GM12873 (cell line): ENCODE measurements around the gene ERCC3.

ENCODE experiments used
- TF ChIP-seq, protein P1 (sequence below): IDR thresholded peaks from 2 replicates; pipeline ENCODE4 v1.5.1; 2012; ENCODE audit warnings: low read depth, mild to moderate bottlenecking, moderate library complexity, low read length, control low read depth; ENCODE audit not compliant: insufficient read depth; ENCODE audit errors: missing control alignments

The ERCC3 gene

DNA sequence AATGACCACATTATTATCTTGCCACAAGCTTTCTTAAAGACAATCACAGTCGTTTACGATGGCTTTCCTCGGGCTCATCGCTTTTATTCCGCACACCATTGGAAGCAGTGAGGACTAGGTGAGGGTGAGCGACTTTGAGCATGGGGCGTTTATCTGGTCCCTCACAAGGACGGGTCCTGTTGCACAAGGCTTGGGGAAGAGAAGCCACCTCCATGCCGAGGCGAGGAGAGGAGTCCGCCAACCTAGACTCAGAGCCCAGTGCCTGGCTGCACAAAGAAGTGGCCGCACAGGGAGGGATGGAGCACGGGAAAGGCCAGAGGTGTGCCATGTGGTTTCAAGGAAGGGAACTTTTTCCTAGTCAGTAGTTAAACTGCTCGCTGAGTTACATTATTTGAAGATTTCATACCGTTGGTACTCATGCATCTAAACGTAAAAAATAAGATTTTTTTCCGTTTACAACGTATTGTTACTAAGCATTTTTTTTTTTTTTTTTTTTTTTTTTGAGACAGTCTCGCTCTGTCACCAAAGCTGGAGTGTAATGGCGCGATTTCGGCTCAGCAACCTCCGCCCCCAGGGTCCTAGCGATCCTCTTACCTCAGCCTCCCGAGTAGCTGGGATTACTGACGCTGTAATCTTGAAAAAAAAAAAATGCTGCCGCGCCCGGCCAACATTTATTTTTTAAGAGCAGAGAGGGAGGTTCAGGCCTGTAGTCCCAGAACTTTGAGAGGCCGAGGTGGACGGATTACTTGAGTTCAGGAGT, 73.0 kb downstream of the ERCC3 start:
- TF ChIP-seq, protein P1, sequence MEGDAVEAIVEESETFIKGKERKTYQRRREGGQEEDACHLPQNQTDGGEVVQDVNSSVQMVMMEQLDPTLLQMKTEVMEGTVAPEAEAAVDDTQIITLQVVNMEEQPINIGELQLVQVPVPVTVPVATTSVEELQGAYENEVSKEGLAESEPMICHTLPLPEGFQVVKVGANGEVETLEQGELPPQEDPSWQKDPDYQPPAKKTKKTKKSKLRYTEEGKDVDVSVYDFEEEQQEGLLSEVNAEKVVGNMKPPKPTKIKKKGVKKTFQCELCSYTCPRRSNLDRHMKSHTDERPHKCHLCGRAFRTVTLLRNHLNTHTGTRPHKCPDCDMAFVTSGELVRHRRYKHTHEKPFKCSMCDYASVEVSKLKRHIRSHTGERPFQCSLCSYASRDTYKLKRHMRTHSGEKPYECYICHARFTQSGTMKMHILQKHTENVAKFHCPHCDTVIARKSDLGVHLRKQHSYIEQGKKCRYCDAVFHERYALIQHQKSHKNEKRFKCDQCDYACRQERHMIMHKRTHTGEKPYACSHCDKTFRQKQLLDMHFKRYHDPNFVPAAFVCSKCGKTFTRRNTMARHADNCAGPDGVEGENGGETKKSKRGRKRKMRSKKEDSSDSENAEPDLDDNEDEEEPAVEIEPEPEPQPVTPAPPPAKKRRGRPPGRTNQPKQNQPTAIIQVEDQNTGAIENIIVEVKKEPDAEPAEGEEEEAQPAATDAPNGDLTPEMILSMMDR = no peak

DNA sequence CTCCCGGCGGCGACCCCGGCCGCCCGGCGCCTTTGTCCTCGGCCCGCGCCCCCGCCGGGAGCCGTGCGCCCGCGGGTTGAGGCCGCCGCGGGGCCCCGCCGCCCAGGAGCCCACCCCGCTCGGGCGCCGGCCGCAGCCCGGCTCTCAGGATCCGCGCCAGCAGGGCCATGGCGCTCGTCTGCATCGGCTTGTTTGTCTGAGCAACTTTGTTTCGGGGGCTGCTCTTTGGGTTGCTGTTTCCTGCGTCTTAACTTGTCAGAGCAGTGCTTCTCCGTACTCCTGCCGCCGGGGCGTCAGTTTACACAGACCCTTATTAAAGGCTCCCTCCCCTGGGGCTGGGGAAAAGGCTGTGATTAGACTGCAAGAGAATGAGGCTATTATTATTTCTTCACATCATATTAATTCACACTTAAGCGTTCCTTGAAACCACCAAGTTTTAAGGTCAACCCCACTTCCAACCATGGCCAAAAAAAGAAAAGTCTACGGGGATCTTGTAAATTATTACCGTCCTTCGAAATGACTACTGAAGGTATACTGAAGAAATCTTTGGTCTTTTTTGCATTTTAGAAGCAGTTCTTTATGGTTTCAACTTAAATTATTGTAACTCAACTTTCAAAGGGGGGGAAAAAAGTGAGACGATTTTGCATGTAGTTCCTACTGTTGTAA, 73.7 kb downstream of the ERCC3 start, which contains the start of gene CYP27C1:
Gene CYP27C1, minus strand, starts transcription at position 198 of the 666 bp plus-strand sequence. Its CDS starts 29 bp downstream, at position 169.
- TF ChIP-seq, protein P1 = no peak

DNA sequence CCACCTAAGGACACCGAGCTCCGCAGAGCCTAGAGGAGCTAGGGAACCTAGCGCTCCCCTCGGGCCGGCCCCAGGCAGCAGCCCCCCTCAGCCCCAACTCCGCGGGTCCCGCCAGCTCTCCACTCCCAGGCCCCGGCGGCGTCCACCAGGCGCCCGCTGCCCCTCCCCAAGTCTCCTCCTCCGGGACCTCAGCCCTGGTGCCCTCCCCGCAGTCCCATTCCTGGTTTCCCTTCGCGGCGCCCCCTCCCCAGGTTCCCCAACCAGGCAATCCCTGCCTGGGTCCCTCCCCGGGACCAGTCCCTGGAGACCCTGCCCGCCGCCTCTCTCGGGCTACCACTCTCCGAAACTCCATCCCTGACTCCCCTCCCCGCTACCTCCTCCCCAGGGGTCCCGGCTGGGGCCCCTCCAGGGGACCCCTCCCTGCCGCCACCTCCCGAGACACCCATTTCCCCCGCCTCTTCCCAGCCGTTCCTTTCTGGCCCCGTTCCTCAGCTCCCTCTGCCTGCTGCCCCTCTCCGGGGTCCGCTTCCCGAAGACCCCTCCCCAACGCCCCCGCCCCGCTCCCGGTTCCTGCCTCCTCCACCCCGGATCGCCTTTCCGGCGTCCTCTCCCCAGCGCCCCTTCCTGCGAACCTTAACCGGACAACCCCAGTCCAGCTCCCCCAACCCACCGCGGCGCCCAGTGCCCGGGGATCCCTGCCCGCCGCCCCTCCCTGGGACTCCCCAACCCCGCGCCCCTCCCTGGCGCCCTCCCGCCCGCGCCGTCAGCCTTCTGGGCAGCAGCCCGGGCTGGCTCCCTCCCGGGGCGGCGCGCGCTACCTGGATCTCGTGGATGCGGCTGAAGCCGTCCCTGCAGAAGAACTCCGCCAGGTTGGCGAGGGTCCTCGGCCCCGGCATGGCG, 74.5 kb downstream of the ERCC3 start:
- TF ChIP-seq, protein P1 = no peak

DNA sequence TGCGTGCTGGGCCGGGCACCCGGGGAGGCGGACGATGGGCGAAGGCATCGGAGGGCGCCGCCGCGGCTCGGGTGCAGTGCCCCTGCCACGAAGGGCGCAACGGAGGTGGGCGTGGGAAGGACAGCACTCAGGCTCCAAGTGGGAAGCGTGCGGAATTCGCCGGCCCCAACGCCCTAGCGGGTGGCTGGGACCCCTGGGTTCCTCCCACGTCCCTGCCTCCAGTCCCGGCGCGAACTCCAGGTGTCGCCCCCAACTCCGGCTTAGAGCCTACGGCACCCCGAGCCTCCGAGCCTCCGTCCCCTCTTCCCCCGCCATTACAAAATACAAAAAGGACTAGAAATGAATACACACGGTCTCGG, 75.2 kb downstream of the ERCC3 start:
- TF ChIP-seq, protein P1 = no peak

DNA sequence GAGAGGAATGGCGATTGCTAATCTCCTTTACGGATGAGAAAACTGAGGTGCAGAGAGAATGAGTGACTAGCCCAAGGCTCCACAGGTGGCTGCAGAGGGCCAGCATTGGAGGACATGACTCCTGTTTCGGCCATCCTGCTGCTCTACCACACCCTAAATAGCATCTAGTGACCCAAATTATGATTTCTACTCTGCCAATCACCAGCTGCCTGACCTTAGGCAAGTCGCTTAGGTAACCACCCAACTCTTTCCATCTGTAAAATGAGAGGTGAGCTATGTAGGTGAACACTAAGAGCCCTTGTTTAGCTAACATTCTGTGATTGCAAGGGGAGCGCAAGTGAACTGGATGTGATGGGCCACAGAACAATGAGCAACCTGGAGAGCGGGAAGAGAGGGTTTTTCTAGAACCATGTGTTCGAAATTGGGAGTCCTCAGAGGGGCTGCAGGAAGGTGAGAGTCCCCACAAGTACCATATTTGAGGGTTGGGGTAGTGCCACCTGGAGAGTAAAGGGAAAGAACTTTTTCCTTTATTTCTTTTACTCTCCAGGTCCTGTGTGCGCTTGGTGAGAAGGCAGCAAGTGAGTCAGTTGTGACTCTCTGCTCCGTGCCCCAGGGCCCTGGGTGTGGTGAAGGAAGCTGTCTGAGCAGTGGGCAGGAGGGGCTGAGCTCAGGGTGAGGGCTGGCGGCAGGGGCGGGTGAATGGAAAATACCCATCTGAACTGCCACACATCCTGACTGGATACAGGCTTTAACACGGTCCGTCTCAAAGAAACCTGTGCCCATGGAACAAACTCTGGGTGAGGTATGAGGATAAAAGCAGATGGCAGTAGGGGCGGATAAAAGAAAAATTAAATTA, 76.2 kb downstream of the ERCC3 start:
- TF ChIP-seq, protein P1 = no peak

DNA sequence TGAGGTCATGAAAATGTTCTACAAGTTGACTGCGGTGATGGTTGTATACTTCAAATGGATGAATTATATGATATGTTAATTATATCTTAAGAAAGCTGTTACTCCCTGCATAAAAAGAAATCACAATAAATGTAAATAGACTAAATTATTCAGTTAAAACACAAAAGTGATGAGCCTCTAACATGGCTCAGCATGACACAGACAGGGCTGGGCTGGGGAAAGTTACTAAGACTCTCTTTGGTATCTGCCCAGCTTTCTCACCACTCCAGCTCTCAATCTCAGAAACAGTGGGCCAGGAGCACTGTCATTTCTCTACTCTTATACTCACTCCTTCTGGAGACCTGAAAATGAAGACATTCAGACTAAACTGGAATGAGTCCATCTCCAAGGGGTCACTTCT, 77.4 kb downstream of the ERCC3 start:
- TF ChIP-seq, protein P1 = no peak
